CD4-positive, alpha-beta T cell treated with Interleukin-15 for 1 hour (primary cell): ENCODE measurements around the gene CCDC57.

ENCODE experiments used
- DNase-seq: peaks from one replicate; pipeline ENCODE4 v3.0.0-alpha.2; 2020

Gene CCDC57

GRCh38 chr17:82076785-82077591, 135.7 kb downstream of the CCDC57 start:
- no peak for DNase-seq

GRCh38 chr17:82076018-82076784, 136.4 kb downstream of the CCDC57 start:
- DNase-seq: no peak

- no peak for DNase-seq
Observed at GRCh38 chr17:82073446-82073845, 139.2 kb downstream of the CCDC57 start.

GRCh38 chr17:82072827-82073226, 139.8 kb downstream of the CCDC57 start:
- no peak for DNase-seq

GRCh38 chr17:82070611-82071010, 142.0 kb downstream of the CCDC57 start:
- DNase-seq: no peak

GRCh38 chr17:82065638-82066303, 146.9 kb downstream of the CCDC57 start, which contains the start of gene DUS1L:
Gene DUS1L, minus strand, starts transcription at chr17:82065804. Its CDS starts 745 bp downstream, at chr17:82065059.
- peak; percentile 61 for DNase-seq

DNA sequence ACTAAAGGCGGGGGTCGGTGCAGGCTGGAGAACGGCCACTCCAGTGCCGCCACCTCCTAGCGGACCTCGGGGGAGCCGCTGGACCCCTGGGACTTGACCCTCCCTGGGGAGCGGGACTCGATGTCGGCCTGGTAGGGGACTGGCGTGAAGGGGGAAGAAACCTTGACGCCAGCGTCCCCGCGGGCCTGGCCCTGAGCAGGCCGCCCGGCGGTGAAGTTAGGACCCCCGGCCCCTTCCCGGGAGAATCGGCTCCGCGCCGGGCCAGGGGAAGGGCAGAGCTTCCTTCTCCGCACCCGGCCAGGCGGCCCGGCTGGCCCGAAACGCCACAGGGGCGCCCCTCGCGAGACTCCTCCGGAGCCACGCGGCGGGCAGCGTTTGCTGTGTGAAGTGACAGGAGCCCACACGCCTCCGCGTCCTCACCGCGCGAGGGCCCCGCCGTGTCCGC, 147.4 kb downstream of the CCDC57 start:
- no peak for DNase-seq

- no peak for DNase-seq
Observed at GRCh38 chr17:82064433-82065192, 148.0 kb downstream of the CCDC57 start.

- DNase-seq: no peak
Observed at GRCh38 chr17:82063424-82064415, 148.9 kb downstream of the CCDC57 start.

- no peak for DNase-seq
Observed at GRCh38 chr17:82062984-82063368, 149.7 kb downstream of the CCDC57 start.

DNA sequence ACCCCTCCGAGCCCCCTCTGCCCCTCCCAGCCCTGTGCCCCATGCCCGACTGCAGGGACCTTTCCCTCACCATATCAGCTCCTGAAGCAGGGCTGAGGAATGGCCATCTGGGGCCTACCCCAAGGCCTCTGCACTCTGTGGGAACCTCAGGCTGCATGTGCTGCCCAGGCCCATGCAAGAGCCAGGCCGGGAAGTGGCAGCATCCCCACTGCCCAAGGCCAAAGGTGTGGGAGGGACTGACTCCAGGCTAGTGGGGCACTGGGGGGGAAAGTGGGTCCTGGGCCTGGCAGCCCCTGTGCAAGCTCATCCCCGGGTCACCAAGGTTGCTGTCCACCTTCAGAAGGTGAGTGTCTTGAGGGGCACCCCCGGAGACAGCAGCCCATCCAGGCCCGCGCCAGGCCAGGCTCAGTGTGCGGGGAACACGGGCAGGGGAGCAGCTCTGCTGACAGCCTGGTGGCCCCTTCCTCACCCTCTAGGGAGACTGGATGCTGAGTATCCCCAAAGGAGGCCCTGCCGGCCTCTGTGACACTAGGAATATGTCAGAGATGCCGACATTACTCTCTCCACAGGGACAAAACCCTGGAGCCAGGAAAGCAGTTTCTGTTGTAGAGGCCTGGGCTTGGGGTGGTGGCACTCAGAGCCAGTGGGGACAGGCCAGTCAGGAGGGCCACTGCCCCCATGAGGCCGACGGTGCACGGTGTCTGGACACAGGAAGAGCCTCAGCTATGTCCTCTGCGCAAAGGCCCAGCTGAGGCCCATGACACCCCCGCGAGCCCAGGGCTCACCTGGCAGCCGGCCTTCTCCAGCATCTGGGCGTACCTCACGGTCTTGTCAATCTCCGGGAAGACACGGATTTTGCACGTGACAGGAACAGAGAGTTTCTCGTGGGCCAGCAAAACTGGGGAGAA, 150.3 kb downstream of the CCDC57 start:
- no peak for DNase-seq

DNA sequence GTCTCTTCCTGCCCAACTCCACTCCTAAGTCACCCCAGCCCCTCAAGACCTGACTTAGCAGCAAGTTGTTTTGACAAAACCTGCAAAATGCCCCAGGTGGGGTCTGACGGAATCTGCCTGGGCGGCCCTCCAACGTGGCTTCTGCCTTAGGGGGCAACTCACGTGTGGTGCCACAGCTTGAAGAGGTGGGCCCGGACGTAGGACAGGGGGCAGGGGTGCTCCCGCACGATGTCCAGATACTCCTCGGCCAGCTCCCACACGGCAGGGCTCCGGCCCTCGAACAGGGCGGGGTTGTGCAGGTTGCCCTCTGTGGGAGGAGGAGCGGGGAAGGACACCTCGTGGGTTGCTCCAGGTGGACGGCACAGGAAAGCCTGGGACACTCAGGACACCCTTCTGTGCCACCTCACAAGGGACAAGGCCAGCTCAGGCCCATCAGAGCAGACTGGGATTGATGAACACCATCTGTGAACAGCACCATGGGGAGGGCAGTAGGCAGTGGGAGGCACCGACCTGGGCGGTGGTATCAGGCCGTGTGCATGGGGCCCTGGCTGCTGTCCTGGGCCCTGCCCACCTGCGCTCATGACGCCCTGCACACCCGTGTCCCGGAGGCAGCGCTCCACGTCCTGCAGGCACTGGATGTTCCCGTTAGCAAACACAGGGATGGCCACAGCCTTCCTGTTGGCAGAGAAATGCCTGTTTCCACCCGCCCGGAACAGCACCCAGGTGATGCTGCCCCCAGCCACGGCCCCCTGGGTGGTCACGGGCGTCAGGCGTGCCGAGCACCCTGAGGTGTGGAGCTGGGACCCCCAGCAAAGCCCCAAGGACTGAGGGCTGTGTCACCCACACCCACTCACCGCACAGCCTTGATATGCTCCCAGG, 151.4 kb downstream of the CCDC57 start:
- DNase-seq: no peak

DNA sequence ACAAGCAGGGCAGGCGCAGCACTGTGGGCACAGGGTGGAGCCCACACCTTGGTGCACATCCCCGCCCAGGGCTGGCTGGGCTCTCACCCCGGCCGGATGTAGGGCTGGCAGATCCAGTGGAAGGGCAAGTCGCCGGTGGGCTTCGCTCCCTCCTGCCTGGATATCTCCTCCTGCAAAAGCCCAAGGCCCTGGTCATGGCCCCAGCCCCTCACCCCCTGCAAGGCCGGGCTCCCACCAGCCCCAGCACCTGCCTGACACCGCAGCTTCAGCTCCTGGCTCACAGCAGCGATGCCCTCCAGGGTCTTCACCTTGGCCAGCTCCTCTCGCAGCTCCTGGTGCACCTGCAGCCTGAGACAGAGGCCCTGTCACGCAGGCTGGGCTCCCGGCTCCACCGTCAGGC, 152.0 kb downstream of the CCDC57 start:
- DNase-seq: no peak

DNA sequence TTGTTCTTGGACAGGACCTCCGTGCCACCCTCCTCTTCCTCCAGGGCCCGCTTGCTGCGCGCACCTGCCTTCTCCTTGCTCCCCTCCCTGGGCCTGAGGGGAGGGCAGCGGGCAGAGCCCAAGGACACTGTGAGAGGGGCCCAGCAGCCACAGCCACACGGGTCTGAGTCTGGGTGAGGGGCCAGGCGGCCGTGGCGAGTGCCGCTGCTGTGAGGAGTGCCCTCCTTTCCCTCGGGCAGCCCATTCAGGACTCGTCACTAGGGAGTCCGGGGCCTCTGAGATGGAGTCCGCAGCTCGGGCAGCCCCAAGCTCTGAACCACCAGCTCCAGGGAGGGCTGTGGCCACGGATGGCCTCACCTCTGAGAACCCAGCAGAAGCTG, 152.7 kb downstream of the CCDC57 start:
- DNase-seq: no peak

DNA sequence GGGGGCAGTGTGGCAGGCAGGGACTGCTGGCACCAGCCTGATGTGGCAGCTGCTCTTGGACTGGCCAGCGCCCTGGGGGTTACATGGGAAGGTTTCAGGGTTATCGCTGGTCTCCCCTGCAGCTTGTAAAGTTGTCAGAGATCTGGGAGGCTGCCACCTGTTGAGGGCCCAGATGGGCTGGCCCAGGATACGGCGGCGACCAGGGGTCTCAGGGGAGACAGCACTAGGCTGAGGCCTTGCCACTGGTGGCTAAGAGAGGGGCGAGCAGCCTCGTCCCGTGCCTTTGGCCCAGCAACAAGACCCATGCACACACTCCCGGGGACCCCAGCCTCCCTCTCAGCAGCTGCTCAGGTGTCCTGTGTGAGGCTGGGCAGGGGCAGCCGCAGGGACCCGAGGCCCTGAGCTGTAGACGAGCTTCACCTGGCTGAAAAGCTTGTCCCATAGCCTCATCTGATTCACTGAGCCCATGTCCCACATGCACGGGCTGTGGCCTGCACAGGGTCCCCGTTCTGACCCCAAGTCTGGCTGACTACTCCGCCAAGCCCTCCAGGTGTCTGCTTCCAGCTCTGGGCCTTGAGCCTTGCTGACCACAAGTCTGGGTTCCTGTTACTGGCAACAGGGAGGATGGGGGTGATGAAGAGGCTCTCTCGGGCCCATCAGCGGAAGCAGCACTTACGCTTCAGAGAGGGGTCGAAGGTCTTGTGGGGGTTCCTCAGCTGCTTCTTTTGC, 153.2 kb downstream of the CCDC57 start:
- no peak for DNase-seq

- DNase-seq: no peak
Observed at GRCh38 chr17:82058855-82059249, 153.8 kb downstream of the CCDC57 start.

DNA sequence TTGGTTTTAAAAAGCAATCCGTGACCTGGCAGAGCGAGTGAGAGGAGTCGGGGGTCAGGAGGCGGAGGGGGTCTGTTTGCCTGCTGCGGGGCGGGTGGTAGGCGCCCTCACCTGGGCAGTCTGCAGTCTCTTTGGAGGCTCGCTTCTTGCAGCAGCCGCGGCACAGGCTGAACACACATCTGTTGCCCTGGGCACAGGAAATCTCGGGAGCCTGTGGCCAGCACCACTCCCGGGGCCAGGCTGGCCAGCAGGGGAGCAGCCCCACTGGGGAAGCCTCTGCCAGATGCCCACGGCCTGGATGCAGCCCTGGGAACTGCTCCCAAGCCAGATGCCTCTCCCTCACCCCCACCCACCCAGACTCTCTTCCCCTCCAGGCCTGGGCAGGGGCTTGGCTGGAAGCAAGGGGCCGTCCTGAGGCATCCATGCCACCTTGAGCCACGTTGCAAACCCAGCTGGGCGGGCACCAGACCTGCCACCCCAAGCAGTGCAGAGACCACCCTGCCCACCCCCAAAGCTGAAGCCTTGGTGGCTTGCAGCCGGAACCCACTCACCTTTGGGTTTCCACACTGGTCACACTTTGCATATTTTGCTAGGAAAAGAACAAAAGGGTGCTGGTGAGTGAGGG, 154.3 kb downstream of the CCDC57 start:
- no peak for DNase-seq
